Upper lobe of left lung (tissue), 4 donors: ENCODE measurements around the gene WDR70.

Experiments used
- CTCF ChIP-seq, 6 experiments: fragments of 450-650 bp in 4 of 6; fragments of 200-600 bp in 2 of 6; sonication (generic) in 2 of 6; IDR thresholded peaks; one replicate each; pipeline ENCODE4 v1.5.1; 2016 to 2019; ENCODE audit warnings: antibody characterized with exemption in 6 of 6
- EP300 ChIP-seq, 4 donors: sonication (generic); formaldehyde crosslinking; IDR thresholded peaks; one replicate each; pipeline ENCODE4 v1.5.1; 2017; ENCODE audit warnings: antibody characterized with exemption in 4 of 4, control low read depth in 2 of 4
- POLR2A ChIP-seq, 4 donors: fragments of 450-650 bp; IDR thresholded peaks; one replicate each; pipeline ENCODE4 v1.5.1; 2016 to 2017; ENCODE audit warnings: antibody characterized with exemption in 4 of 4, mild to moderate bottlenecking in 2 of 4

- TF ChIP-seq CTCF (IDR thresholded peaks at IDR 0.05): no peak
- no peak for TF ChIP-seq EP300 (IDR thresholded peaks at IDR 0.05)
- TF ChIP-seq POLR2A (IDR thresholded peaks at IDR 0.05): no peak
Observed at GRCh38 chr5:37658440-37658839, 279.3 kb downstream of the WDR70 start.
